ENCODE measurements around the gene SLCO3A1.
"Not testable (repeated sequence)": the region's sequence is repeated elsewhere in the genome, so short reads cannot be mapped to it uniquely, and the experiment has no call there.

SLCO3A1 gene

DNA sequence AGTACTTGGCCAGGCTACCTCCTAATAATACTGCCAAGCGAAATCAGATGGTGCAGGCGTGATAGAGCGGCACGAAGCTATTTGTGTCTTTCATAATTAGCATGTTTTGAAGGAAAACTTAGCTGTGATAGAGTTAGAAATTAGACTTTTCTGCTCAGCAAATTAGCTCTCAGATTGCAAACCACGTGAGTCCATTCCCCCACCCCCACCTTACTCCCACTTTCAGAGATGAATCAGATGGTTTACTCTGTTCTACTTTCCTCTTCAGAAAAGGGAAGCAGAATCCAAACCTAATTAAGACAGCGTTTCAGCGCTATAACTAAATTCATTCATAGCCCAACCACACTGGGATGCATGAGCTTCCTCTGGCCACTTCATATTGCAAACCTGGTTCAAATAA, 214.6 kb downstream of the SLCO3A1 start:
- no peak for DNase-seq (ENCODE audit: extremely low read depth, low read depth)
- TF ChIP-seq, protein P1, sequence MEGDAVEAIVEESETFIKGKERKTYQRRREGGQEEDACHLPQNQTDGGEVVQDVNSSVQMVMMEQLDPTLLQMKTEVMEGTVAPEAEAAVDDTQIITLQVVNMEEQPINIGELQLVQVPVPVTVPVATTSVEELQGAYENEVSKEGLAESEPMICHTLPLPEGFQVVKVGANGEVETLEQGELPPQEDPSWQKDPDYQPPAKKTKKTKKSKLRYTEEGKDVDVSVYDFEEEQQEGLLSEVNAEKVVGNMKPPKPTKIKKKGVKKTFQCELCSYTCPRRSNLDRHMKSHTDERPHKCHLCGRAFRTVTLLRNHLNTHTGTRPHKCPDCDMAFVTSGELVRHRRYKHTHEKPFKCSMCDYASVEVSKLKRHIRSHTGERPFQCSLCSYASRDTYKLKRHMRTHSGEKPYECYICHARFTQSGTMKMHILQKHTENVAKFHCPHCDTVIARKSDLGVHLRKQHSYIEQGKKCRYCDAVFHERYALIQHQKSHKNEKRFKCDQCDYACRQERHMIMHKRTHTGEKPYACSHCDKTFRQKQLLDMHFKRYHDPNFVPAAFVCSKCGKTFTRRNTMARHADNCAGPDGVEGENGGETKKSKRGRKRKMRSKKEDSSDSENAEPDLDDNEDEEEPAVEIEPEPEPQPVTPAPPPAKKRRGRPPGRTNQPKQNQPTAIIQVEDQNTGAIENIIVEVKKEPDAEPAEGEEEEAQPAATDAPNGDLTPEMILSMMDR (IDR thresholded peaks at IDR 0.05; ENCODE audit: low read depth, low read length, missing control alignments), result no peak
- H3K4me3 ChIP-seq (replicated peaks; ENCODE audit: low read depth, low read length), result no peak overlapping the region

DNA sequence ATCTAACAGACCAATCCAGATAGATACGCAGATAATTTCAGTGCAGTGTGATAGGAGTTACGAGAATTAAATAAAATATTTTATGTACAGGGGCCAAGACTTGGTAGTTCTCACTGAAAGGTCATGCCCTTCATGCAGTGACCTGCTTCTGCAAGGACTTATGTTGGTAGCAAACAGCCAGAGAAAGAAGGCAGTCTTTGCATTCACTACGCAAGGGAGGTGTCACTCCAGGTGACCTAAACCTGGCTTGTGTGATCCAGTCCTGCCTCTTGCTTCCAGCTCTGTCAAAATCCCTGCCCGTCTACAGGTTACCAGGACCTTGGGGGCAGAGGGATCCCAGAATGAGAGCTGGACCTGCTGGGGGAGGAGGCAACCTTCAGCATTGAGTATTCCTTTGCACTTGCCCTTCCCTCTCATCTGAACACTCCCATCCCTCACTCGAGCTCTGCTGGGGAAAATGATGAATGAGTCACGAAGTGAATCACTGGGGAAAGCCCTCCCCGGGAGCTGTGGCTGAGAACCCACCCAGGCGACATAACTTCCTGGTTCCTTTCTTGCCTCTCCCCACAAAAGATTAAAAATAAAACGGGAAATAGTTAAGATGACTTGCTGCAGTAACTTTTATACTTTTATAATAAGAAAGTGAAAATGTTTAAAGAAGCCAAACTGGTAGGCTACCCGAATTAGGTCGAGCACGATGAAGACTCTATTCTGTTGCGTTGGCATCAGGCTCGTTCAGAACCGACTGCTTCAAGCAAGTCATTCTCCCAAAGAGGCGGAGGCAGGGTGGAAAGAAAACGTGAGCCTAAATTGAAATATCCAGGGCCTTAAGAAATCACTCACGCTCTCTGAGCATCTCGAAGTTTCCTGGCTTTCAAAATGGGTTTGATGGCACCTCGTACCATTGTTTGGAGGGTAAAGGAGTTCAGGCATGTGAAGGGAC, 216.1 kb downstream of the SLCO3A1 start:
- DNase-seq (ENCODE audit: extremely low read depth, low read depth), result no peak
- no peak overlapping the region for H3K4me3 ChIP-seq (replicated peaks; ENCODE audit: low read depth, low read length)
- TF ChIP-seq, protein P1 (IDR thresholded peaks at IDR 0.05; ENCODE audit: low read depth, low read length, missing control alignments), result no peak

GRCh38 chr15:92070251-92070650, 216.7 kb downstream of the SLCO3A1 start:
- not testable (repeated sequence) for DNase-seq (ENCODE audit: extremely low read depth, low read depth); H3K4me3 ChIP-seq (replicated peaks; ENCODE audit: low read depth, low read length)

DNA sequence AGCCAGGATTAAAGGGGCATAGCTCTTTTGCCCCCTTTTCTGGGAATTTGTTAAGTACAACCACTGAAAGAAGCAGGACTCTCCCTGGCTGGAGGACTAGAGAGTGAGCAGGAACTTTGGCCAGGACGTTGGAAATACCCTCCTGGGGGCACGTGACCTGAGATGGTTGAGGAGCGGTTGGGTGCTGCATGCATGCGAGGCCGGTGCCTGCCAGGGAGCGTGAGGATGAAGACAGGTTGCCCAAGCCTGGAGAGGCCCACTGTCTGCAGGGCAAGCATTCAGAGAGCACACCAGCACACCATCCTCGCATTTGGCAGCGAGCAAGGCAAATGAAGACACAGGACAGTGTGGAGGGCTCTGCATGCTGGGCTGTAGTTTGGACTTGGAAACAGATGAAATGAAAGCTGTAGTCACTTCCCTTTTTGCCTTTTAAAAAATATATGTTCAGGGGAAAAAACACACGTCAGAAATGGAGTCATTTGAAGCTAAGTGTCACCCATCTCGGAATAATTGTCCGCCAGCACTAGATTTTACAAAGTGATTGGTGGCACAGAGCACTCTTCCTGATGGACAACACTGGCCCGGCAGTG, 217.6 kb downstream of the SLCO3A1 start:
- TF ChIP-seq, protein P1 (IDR thresholded peaks at IDR 0.05; ENCODE audit: low read depth, low read length, missing control alignments), result no peak
- no peak overlapping the region for H3K4me3 ChIP-seq (replicated peaks; ENCODE audit: low read depth, low read length)
- no peak for DNase-seq (ENCODE audit: extremely low read depth, low read depth)

GRCh38 chr15:92073044-92073785, 219.7 kb downstream of the SLCO3A1 start:
- H3K4me3 ChIP-seq (replicated peaks; ENCODE audit: low read depth, low read length), result no peak overlapping the region
- DNase-seq (ENCODE audit: extremely low read depth, low read depth), result no peak
- TF ChIP-seq, protein P1 (IDR thresholded peaks at IDR 0.05; ENCODE audit: low read depth, low read length, missing control alignments), result no peak

GRCh38 chr15:92074101-92074500, 220.6 kb downstream of the SLCO3A1 start:
- TF ChIP-seq, protein P1 (IDR thresholded peaks at IDR 0.05; ENCODE audit: low read depth, low read length, missing control alignments), result no peak
- DNase-seq (ENCODE audit: extremely low read depth, low read depth), result no peak
- no peak overlapping the region for H3K4me3 ChIP-seq (replicated peaks; ENCODE audit: low read depth, low read length)

- DNase-seq (ENCODE audit: extremely low read depth, low read depth), result no peak
- TF ChIP-seq, protein P1 (IDR thresholded peaks at IDR 0.05; ENCODE audit: low read depth, low read length, missing control alignments), result no peak
These were observed 221.1 kb downstream of the SLCO3A1 start for GRCh38 chr15:92074646-92075045.

More at GRCh38 chr15:92074646-92075045, 221.1 kb downstream of the SLCO3A1 start:
- no peak overlapping the region for H3K4me3 ChIP-seq (replicated peaks; ENCODE audit: low read depth, low read length)
